NCI-H774 (cell line): ENCODE measurements around the gene PGRMC1.
"Not testable (repeated sequence)": the region's sequence is repeated elsewhere in the genome, so short reads cannot be mapped to it uniquely, and the experiment has no call there.

Experiments used
- DNase-seq: peaks from one replicate; lab custom pipeline; 2025; lab: John Stamatoyannopoulos, UW

The PGRMC1 gene

DNA sequence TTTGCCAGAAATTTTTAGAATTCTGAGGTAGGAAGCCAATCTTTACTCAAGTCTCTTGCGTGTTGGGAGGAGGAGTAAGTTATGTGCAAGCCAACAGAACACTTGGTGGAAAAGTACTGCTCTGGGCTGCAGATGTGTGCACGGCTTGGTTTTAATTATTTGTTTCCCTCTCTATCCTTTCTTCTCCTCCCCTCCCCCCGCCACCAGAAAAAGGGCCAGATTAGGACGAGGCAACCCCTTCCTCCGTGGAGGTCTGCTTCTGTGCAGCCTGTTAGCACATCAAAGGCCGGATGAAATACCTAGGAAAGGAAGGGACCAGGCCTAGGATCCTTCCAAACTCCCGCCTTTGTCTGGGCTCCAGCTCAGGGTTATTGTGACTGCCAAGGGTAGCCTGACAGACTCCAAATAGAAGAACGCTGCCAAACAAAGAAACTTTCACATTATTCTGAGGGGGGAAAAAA lies 1.0 kb upstream of the PGRMC1 start:
- no peak for DNase-seq

DNA sequence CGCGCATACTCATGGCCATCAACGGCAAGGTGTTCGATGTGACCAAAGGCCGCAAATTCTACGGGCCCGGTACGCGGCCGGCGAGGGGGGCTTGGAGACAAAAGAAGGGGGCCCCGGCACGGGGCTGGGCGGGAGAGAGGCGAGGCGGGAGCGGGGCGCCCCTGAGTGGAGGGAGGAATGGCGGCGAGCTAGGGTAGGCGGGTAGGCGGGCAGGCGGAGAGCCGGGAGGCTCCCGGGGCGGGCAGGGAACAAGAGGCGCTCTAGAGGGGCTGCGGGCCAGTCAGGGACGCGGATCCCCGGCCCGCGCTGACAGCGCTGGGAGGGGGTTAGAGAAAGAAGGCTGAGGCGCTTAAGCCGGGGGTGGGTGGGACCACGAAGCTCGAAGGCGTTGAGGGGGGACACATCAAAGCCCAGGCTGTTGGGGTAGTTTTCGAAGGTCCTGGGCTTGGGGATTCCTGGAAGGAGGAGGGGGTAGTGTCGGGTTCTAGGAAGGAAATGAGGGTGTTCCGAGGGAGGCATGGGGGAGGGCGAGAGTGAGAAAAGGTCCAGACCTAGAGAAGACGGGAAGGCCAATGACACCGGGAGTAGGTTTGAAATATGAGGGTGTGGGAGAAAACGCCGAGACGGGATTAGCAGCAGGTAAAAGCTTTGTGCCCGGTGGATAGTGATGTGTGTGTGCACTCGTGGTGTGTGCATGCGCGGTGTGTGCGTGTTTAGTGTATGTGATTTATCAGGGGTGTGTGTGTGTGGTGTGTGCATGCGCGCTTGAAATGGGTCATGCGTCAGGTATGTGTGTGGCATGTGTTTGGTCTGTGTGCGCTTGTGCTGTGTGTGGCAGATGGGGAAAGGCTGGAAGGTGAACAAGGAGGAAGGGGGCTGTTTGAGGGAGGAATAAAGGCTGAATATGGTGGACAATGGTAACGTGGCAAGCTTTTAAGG lies 807 bp downstream of the PGRMC1 start:
- peak; percentile 7 for DNase-seq

DNA sequence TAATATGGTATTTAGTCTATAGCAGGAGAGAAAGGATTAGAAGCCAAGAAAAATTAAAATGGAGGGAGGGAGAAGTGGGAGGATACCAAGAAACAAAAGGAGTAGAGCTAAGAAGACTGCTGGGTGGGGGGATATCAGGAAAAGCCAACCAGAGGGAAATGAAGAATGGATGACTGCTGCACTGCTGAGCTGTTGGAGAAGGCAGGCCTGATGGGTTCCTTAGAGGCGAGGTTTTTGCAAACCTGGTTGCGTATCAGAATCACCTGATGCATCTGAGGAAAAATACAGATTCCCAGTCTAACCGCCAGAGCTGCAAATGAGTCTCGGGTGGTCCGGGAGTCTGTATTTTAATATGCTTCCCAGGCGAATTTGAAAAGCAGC lies 1.5 kb downstream of the PGRMC1 start:
- DNase-seq: no peak

DNA sequence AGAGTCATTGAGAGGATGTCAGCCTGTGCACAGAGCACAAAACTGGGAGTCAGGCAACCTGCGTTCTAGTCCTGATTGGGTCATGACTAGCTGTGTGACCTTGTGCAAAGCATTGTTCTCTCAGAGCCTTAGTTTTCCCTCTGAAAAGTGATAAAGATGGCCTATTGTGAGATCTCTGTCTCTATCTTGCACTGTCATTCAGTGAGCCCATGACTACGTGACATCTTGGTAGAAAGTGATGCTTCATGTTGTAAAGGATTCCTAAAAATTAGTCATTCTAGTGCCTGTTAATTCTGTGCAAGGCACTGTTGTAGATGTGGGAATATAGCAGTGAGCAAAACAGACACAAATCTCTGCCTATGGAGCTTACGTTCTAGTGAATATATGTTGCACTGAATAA lies 2.5 kb downstream of the PGRMC1 start:
- no peak for DNase-seq

DNA sequence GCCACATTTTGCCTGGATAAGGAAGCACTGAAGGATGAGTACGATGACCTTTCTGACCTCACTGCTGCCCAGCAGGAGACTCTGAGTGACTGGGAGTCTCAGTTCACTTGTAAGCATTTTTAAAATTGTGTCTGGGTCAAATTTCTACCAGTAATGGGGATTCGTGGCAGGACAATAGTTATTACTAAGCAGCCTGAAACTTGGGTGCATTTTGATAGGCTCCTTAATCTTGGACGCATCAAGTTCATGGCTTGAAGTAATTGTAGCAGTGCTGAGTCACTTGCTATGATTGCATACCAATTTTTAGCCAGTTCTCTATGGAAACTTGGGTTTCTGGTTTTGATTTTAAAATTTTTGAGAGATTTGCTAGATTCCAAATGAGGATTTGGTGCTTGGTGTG lies 4.3 kb downstream of the PGRMC1 start:
- DNase-seq: no peak

DNA sequence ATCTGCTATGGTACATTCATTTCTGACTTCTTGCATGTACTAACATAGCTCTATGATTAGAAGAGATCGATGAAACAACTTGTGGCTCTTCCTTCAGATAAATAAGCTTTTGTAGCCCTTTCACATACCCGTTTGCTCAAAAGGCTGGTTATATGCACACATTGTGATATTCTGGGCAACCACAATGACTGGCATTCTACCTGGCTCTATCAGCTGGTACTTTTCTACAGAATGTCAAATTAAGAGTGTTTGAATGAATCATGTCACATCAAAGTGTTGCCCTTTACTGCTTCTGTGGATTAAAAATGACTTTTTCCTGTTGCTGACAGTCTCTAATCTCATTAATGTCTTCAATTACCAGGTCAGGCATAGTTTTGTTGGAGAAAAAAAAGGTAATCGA lies 11.6 kb downstream of the PGRMC1 start:
- DNase-seq: no peak

DNA sequence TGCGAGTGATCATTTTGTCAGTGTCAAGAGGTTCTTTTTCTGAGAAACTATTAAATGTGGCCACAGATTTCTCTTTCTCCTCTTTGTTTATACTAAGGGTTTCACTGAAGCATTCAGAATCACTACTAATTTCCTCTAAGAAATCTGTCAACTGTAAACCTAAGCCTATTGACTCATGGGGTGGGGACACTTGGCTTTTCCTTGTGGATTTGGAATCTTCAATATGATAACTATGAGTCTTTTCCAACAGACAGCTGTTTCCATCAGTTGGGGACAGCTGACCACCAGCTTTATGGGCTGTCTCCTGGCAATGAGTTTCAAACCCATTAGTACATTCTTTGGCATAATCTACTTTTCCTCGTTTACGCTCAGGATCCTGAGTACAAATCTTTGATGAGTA lies 13.8 kb downstream of the PGRMC1 start:
- no peak for DNase-seq

DNA sequence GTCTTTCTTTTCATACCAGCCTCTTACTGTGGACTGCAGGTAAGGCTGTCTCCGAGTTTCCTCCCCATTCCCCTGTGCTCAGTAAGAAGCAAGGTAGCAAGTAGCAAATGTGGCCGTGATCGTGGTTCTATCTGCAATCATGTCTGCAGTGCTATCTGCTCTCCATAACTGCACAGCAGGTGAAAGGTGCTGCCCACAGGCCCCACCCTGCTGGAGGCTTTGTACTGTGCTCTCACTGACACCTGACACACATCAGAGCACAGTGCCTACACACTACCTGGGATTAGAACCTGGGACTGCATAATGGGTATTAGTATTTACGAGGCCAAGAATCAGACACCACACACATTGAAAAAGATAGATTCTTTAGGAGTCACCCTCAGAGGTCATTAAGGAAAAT lies 15.3 kb downstream of the PGRMC1 start:
- no peak for DNase-seq

DNA sequence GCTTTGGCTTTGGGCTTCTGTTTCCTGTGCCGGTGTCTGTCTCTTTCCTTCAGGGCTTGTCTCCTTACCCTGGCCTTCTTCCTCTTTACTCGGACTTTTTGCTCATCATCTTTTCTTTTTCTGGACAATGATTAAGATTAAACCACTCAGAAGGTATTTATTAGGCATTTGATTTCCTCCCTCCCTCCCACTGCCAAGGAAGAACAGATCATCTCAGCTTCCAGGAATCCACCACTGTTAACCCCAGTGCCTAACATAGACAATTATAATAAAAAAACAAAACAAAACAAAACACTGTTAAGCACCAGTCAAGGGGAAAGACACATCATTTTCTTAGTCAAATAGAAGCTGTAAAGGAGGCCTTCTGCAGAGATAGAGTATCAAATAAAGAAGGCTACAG lies 16.6 kb downstream of the PGRMC1 start:
- DNase-seq: no peak

DNA sequence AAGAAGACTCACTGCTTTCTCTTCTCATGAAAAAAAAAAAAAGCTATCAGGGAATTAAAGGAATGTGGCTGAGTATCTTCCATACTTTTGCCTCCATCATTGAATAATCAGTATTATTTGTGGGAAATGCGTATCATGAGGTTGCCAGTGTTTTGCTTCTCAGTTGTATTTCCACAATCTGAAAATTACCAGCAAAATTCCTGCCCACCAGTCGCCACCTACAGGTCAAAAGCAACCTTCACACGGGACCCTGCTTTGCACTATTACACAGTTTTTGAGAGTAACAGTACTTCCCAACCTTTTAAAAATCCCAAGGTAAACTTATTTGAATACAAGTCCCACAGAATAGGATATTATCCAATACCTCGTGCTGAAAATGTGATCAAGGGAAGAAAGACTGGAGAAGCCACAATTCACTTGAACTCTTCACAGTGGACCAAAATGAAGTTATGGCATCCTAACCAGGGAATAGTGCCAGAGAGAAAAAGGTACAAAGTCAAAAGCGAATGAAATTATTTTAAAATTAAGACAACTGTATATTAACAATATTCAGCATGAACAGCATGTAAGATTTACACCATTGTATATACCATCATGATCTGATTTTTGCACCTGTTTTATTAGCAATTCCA lies 30.4 kb downstream of the PGRMC1 start:
- no peak for DNase-seq

DNA sequence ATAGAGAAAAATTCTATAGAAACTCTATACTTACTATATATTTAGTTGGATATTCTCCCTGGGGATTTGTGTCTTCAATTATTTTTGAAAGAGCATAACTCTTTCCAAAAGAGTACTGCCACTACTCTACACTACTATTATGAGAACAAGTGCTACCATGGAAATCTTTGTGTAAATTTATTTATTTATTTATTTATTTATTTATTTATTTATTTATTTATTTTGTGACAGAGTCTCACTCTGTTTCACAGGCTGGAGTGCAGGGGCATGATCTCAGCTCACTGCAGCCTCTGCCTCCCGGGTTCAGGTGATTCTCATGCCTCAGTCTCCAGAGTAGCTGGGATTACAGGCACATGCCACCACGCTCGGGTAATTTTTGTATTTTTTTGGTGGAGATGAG lies 31.0 kb downstream of the PGRMC1 start:
- DNase-seq: not testable (repeated sequence)

DNA sequence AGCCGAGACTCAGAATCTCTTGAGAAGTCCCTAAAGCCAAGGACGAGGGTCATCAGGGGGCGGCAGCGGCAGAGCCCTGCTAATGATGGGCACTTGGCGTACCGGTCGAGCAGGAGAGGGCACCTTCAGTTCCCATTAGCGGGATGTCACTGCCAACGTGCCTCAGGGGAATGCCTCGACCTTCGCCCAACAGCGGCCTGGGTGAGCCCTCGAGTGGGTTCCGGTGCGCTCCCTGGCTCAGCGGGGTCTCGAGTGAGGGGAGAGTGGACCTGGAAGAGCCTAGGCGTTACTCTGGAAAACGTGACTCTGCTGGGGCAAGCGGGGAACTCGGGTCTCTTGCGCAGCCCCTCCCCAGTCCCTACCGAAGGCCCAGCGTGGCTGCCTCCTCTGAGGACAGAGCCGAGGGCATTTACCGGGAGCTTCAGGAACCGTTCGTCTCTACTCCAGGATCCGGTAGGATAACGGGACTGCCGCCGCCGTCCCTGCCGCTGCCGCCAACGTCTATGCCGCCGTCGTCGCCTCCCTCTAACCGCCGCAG lies 36.9 kb downstream of the PGRMC1 start:
- DNase-seq: no peak

DNA sequence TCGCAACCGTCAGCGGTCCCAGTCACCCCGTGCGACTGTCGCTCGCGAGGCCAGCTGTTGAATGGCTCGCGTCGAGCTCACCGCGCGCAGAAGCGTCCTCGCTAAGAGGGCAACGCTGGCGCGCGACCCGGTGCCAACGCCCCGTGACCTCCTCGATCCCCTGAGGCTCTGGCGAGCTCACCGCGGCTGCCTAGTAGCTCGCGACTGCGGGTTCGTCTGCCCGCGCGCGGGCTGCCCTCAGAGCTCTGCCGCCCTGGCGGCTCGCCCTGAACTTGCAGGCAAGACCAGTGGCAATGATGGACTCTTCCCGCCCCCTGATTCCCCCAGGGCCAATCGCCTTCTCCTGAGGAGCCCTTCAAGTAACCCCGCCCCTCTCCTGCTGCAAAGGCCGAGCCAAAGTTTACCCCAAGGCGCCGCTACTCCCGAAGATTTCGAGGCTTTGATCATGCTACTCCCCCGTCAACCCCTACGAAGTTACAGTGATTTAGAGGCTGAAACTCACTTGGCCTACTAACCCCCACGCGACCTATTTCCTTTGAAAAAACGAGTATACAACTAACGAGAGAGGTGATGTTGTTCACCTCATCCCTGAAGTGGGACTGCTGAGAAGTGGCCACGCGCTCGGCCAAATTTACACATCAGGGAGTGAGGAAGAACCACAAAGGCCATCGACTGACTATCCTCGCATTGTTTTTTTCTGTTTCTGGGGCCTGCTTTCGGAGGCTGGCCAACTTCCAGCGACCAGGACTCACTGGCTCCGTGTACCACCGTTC lies 37.5 kb downstream of the PGRMC1 start:
- DNase-seq: no peak

DNA sequence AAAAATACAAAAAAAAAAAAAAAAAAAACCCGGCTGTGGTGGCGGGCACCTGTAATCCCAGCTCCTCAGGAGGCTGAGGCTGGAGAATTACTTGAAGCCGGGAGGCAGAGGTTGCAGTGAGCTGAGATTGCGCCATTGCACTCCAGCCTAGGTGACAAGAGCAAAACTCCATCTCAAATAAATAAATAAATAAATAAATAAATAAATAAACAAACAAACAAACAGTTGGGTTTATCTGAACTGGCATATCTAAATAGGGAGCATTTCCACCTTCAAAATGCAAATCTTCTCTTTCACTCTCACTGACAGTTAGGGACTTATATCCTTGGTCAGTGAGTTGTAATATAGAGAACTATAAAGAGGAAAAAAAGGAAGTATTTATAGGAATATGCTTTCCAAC lies 46.3 kb downstream of the PGRMC1 start:
- DNase-seq: not testable (repeated sequence)

DNA sequence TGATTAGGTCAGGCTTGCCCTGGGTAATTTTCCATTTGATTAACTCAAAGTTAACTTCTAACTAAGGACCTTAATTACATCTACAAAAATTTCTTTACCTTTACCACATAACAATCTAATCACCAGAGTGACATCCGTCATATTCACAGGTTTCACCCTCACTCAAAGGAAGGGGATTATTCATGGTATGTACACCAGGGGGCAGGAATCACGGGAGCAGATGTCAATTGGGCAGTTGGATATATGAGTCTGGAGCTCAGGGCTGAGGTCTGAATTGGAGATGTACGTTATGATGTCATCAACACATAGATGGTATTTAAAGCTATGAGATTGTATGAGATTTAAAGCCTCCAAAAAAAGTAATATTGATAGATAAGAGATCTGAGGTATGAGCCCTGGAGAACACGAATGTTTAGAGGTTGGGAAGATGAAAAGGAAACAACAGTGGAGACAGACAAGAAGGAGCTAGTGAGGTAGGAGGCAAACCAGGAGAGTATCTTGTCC lies 52.9 kb downstream of the PGRMC1 start:
- no peak for DNase-seq

DNA sequence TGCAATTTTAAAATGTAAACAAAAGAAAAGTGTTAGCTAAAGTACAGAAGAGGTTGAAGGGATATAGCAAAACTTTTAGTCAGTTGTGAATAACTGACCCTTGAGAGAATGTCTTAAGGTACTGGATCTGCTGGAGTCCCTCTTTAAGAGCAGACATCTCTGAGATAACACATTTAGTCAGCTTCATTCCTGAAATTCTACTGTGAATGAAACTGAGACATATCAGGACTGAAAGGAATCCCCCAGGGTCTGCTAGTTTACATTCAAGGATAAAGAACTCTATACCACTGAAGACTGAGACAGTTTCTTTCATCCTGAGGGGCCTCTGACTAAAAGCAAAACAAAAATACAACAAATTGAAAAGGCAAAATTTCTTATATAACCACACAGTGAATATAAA lies 54.4 kb downstream of the PGRMC1 start:
- no peak for DNase-seq

DNA sequence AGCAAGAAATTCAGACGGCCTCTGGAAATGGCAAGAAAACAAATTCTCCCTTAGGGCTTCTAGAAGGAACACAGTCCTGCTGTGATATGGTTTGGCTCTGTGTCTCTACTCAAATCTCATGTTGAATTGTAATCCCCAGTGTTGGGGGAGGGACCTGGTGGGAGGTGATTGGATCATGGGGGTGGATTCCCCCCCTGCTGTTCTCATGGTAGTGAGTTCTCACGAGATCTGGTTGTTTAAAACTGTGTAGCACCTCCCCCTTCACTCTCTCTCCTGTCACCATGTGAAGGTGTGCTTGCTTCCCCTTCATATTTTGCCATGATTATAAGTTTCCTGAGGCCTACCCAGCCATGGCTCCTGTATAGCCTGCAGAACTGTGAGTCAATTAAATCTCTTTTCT lies 55.2 kb downstream of the PGRMC1 start:
- DNase-seq: not testable (repeated sequence)

DNA sequence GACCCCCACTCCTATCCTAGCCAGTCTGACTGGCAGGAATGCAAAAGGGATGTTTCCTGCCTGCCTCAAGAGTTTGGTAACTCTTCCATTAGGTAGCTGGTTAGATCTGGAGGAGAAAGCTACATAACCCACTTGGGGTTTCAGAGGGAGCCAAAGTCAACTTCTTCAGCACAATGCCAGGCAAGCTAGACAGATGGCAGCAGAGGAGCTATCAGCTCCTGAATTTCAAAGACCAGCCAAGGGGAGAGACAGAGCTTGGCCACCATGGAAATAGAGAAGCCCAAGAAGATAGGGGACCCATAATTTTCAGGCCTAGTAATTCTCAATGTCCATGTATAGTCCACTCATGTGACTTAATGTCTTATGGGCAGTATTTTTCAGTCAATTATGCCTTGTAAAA lies 56.4 kb downstream of the PGRMC1 start:
- DNase-seq: no peak
